ENCODE measurements around the gene MAPK1. TPM values are rescaled to one million over a fixed set of nuclear protein-coding genes. Genes with fewer than 3 reads are reported as not detected.
A peak's percentile ranks its signal among the peaks of the same experiment; 100 is the strongest.
"Not testable (repeated sequence)": the region's sequence is repeated elsewhere in the genome, so short reads cannot be mapped to it uniquely, and the experiment has no call there.

MAPK1 gene
- total and polyA plus RNA-seq, 7 donors: 11.0 to 101 (median 78.3) TPM

DNA sequence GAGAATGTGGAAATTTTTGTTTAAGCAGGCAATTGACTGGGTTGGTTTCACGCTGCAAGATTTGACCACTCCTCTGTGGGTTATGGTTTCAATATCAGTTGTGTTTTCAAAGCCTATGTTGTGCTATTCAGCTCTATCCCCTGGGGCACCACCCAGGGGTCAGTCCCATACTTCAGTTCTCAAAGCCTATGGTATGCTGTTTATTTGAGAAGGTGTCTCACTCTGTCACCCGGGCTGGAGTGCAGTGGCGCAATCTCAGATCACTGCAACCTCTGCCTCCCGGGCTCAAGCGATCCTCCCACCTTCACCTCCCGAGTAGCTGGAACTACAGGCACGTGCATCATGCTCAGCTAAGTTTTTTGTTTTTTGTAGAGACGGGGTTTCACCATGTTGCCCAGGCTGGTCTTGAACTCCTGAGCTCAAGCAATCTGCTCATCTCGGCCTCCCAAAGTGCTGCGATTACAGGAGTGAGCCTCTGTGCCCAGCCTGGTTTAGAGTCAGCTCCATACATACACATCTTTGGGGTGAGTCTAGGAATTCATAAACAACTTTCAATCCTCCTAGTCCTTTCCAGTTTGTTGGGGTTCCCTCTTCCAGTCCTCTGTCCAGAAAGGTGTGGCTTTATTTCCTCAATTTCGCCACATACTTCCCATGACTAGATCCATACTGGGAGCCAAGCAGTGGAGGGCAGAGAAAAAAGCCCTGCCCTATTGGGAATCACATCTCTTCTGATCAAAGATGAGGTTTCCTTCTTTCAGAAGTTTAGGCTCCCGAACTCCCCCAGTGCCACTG, 35.0 kb upstream of the MAPK1 start:
- Histone ChIP-seq H3K36me3 (ENCODE audit: insufficient read depth in 1 of 2, low read depth in 1 of 2) (no peaks in the 10 kb centered on the region), H3K27ac (no peak overlapping the region), H3K9me3 (no peaks in the 10 kb centered on the region), H3K4me3 (no peak overlapping the region), H3K4me1 (no peaks in the 10 kb centered on the region), H3K27me3 (ENCODE audit: insufficient read depth in 3 of 3, low read length in 2 of 3) (no peaks in the 10 kb centered on the region)
- DNase-seq (peak in 1 of 2 donors; percentile 3), ATAC-seq (no peak)
- intact Hi-C loops (cut with DNase I): no loop called here
- WGBS, 3 donors: 90 to 93% (median 92%) methylated on average over 12 of the region's 12 CpGs
- no peak for TF ChIP-seq CTCF (IDR thresholded peaks at IDR 0.05)

- no peak for TF ChIP-seq CTCF (IDR thresholded peaks at IDR 0.05)
- Histone ChIP-seq H3K27me3 (ENCODE audit: insufficient read depth in 3 of 3, low read length in 2 of 3) (no peaks in the 10 kb centered on the region), H3K9me3 (no peaks in the 10 kb centered on the region), H3K36me3 (ENCODE audit: insufficient read depth in 1 of 2, low read depth in 1 of 2) (no peaks in the 10 kb centered on the region), H3K27ac (no peak overlapping the region), H3K4me1 (no peaks in the 10 kb centered on the region), H3K4me3 (no peak overlapping the region)
- intact Hi-C loops (cut with DNase I): no loop called here
- WGBS, 3 donors: 76 to 91% (median 80%) methylated on average over 1 of the region's 1 CpG
- DNase-seq (no peak), ATAC-seq (no peak)
Measured at GRCh38 chr22:21898354-21898896, 31.0 kb upstream of the MAPK1 start.

DNA sequence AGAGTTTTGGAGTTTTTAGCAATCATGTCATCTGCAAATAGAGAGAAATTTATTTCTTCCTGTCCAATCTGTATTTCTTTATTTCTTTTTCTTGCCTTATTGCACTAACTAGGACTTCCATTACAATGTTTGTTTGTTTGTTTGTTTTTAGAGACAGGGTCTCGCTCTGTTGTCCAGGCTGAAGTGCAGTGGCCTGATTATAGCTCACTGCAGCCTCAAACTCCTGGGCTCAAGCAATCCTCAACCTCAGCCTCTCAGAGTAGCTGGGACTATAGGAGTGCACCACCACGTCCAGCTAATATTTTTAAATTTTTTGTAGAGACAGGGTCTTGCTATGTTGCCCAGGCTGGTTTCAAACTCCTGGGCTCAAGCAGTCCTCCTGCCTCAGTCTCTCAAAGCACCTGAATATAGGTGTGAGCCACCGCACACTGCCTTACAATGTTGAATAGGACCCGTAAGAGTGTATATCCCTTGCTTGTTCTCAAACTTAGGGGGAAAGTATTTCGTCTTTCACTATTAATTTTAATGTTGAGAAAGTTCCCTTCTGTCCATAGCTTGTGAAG, 29.6 kb upstream of the MAPK1 start:
- Histone ChIP-seq H3K9me3 (no peaks in the 10 kb centered on the region), H3K27me3 (ENCODE audit: insufficient read depth in 3 of 3, low read length in 2 of 3) (no peaks in the 10 kb centered on the region), H3K36me3 (ENCODE audit: insufficient read depth in 1 of 2, low read depth in 1 of 2) (no peaks in the 10 kb centered on the region), H3K27ac (no peak overlapping the region), H3K4me1 (no peaks in the 10 kb centered on the region), H3K4me3 (no peak overlapping the region)
- intact Hi-C loops (cut with DNase I): no loop called here
- WGBS, 3 donors: 90 to 94% (median 91%) methylated on average over 5 of the region's 5 CpGs
- DNase-seq (peak in 1 of 2 donors; percentile 8), ATAC-seq (no peak)
- no peak for TF ChIP-seq CTCF (IDR thresholded peaks at IDR 0.05)

GRCh38 chr22:21896275-21896674, 28.8 kb upstream of the MAPK1 start:
- intact Hi-C loops (cut with DNase I); H3K4me3 ChIP-seq; H3K27ac ChIP-seq; ATAC-seq; H3K36me3 ChIP-seq (ENCODE audit: insufficient read depth in 1 of 2, low read depth in 1 of 2); H3K27me3 ChIP-seq (ENCODE audit: insufficient read depth in 3 of 3, low read length in 2 of 3); H3K4me1 ChIP-seq; H3K9me3 ChIP-seq: not testable (repeated sequence)
- peak in 1 of 2 donors; percentile 6 for DNase-seq
- 88 to 90% (median 89%) methylated on average over 4 of the region's 4 CpGs for WGBS, 3 donors

DNA sequence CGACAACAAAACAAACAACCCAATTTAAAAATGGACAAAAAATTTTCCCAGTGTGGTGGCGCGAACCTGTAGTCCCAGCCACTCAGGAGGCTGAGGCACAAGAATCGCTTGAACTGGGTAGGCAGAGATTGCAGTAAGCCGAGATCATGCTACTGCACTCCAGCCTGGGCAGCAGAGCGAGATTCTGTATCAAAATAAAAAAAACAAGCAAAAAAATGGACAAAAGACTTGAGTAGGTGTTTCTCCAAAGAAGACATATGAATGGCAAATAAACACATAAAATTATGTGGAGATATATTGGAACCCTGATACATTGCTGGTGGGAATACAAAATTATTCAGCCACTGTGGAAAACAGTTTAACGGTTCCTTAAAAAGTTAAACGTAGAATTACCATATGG, 27.4 kb upstream of the MAPK1 start:
- DNase-seq: peak in 1 of 2 donors; percentile 8

More for the DNA sequence above, 27.4 kb upstream of the MAPK1 start:
- Histone ChIP-seq H3K36me3 (ENCODE audit: insufficient read depth in 1 of 2, low read depth in 1 of 2) (no peaks in the 10 kb centered on the region), H3K9me3 (no peaks in the 10 kb centered on the region), H3K27me3 (ENCODE audit: insufficient read depth in 3 of 3, low read length in 2 of 3) (no peaks in the 10 kb centered on the region), H3K4me1 (no peaks in the 10 kb centered on the region), H3K27ac (no peak overlapping the region), H3K4me3 (no peak overlapping the region)
- ATAC-seq: no peak
- no peak for TF ChIP-seq CTCF (IDR thresholded peaks at IDR 0.05)
- 90 to 91% (median 90%) methylated on average over 8 of the region's 8 CpGs for WGBS, 3 donors
- intact Hi-C loops (cut with DNase I): no loop called here
